Neutrophil (primary cell): ENCODE measurements around the gene ANKRD11.
"Not testable (repeated sequence)": the region's sequence is repeated elsewhere in the genome, so short reads cannot be mapped to it uniquely, and the experiment has no call there.

Source experiments
- H3K27ac ChIP-seq: fragments of 200-600 bp; sonication (generic); 2 replicates; pipeline ENCODE4 v1.5.1; 2016; ENCODE audit warnings: mild to moderate bottlenecking, moderate library complexity
- H3K27me3 ChIP-seq: fragments of 200-600 bp; sonication (generic); 2 replicates; pipeline ENCODE4 v1.6.0; 2016; ENCODE audit warnings: mild to moderate bottlenecking
- H3K36me3 ChIP-seq: fragments of 200-600 bp; sonication (generic); 2 replicates; pipeline ENCODE4 v1.5.1; 2017
- H3K4me1 ChIP-seq, 2 experiments: fragments of 200-600 bp in 1 of 2; sonication (generic) in 1 of 2; 1 replicate in 1 of 2; 2 replicates in 1 of 2; pipeline versions ENCODE4 v1.5.1 to v1.6.1; 2013 to 2016; ENCODE audit warnings: low read depth in 1 of 2, low read length in 1 of 2, mild to moderate bottlenecking in 1 of 2, moderate library complexity in 1 of 2; ENCODE audit not compliant: control insufficient read depth in 1 of 2, insufficient read depth in 1 of 2
- H3K4me3 ChIP-seq, 2 experiments: fragments of 200-600 bp in 1 of 2; sonication (generic) in 1 of 2; 1 replicate in 1 of 2; 2 replicates in 1 of 2; pipeline ENCODE4 v1.5.1; 2013 to 2016; ENCODE audit warnings: low read depth in 1 of 2, low read length in 1 of 2, mild to moderate bottlenecking in 1 of 2, moderate library complexity in 1 of 2
- H3K9me3 ChIP-seq: fragments of 200-600 bp; sonication (generic); 2 replicates; pipeline ENCODE4 v1.5.1; 2016
- TF ChIP-seq, protein P1 (sequence below): fragments of 200-600 bp; sonication (generic); IDR thresholded peaks from 2 replicates; pipeline ENCODE4 v1.5.1; 2016; ENCODE audit warnings: antibody characterized with exemption

The ANKRD11 gene

GRCh38 chr16:89458551-89458950 lies 31.8 kb downstream of the ANKRD11 start:
- Histone ChIP-seq H3K4me1 (peaks cover 22 to 35% of the 10 kb centered on the region in 2 experiments), H3K27ac (peak overlapping the region; percentile 48), H3K4me3 (no peak overlapping the region), H3K9me3 (no peaks in the 10 kb centered on the region), H3K27me3 (no peaks in the 10 kb centered on the region), H3K36me3 (no peaks in the 10 kb centered on the region)
- TF ChIP-seq, protein P1, sequence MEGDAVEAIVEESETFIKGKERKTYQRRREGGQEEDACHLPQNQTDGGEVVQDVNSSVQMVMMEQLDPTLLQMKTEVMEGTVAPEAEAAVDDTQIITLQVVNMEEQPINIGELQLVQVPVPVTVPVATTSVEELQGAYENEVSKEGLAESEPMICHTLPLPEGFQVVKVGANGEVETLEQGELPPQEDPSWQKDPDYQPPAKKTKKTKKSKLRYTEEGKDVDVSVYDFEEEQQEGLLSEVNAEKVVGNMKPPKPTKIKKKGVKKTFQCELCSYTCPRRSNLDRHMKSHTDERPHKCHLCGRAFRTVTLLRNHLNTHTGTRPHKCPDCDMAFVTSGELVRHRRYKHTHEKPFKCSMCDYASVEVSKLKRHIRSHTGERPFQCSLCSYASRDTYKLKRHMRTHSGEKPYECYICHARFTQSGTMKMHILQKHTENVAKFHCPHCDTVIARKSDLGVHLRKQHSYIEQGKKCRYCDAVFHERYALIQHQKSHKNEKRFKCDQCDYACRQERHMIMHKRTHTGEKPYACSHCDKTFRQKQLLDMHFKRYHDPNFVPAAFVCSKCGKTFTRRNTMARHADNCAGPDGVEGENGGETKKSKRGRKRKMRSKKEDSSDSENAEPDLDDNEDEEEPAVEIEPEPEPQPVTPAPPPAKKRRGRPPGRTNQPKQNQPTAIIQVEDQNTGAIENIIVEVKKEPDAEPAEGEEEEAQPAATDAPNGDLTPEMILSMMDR, result no peak

GRCh38 chr16:89456419-89456959 lies 33.9 kb downstream of the ANKRD11 start:
- H3K9me3 ChIP-seq, result no peaks in the 10 kb centered on the region
- TF ChIP-seq, protein P1, result no peak
- H3K4me1 ChIP-seq, result peaks cover 36 to 49% of the 10 kb centered on the region in 2 experiments
- no peak overlapping the region for H3K4me3 ChIP-seq
- no peak overlapping the region for H3K27ac ChIP-seq
- no peaks in the 10 kb centered on the region for H3K36me3 ChIP-seq
- no peaks in the 10 kb centered on the region for H3K27me3 ChIP-seq

GRCh38 chr16:89455692-89456091 lies 34.7 kb downstream of the ANKRD11 start:
- peak overlapping the region; percentile 91 for H3K27ac ChIP-seq
- TF ChIP-seq, protein P1, result no peak
- H3K27me3 ChIP-seq, result no peaks in the 10 kb centered on the region
- H3K36me3 ChIP-seq, result no peaks in the 10 kb centered on the region
- H3K9me3 ChIP-seq, result no peaks in the 10 kb centered on the region
- H3K4me1 ChIP-seq, result peaks cover 39 to 56% of the 10 kb centered on the region in 2 experiments
- no peak overlapping the region for H3K4me3 ChIP-seq

DNA sequence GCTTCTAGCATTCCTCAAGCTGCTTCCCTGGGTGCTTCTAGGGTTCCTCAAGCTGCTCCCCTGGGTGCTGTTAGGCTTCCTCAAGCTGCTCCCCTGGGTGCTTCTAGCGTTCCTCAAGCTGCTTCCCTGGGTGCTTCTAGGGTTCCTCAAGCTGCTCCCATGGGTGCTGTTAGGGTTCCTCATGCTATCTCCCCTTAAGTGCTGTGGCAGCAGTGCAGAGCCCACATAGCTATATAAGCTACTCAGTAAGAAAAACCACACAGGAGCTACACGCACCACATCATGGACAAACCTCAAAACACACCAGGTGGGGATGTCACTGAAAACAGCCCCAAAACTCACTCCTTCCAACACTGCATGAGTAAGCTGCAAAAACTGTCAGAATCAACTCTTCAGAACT lies 35.2 kb downstream of the ANKRD11 start:
- peaks cover 44 to 61% of the 10 kb centered on the region in 2 experiments for H3K4me1 ChIP-seq
- H3K9me3 ChIP-seq, result no peaks in the 10 kb centered on the region

GRCh38 chr16:89454378-89455125 lies 35.8 kb downstream of the ANKRD11 start:
- H3K36me3 ChIP-seq, H3K27me3 ChIP-seq, H3K9me3 ChIP-seq: not testable (repeated sequence)
- peak overlapping the region; percentile 91 for H3K27ac ChIP-seq
- H3K4me3 ChIP-seq, result peak overlapping the region; percentile 52 to 55
- peaks cover 50 to 67% of the 10 kb centered on the region in 2 experiments for H3K4me1 ChIP-seq

More for the DNA sequence above, 35.2 kb downstream of the ANKRD11 start:
- peak overlapping the region; percentile 91 for H3K27ac ChIP-seq
- TF ChIP-seq, protein P1, result no peak
- no peak overlapping the region for H3K4me3 ChIP-seq
- H3K27me3 ChIP-seq, result no peaks in the 10 kb centered on the region
- no peaks in the 10 kb centered on the region for H3K36me3 ChIP-seq
